ENCODE data around the gene CXCR4.

Gene CXCR4

DNA sequence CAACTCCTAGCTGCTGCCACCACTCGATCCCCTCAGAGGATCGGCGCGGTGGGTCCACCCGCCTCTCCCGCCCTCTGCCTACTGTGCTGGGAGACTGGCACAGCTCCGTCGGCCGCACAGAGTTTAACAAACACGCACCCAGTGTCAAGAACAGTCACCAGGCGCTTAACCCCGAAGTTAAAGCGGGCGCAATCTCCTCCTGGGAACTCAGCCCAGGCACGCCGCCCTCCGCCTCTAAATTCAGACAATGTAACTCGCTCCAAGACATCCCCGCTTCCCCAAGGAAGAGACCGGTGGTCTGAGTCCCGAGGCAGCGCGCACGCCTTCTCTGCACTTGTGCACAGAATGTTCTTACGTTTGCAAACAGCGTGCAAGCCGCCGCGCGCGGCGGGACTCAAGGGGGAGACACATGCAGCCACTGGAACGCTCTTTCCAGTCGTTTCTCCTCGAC is 533 bp downstream of the CXCR4 start:
- Histone ChIP-seq H3K27me3 (ENCODE audit: low read depth, low read length) (peaks cover 62% of the 10 kb centered on the region), H2AFZ (ENCODE audit: low read depth, low read length) (no peak overlapping the region), H3K4me2 (ENCODE audit: low read length) (peak overlapping the region; percentile 97), H3K9ac (ENCODE audit: low read length) (peak overlapping the region; percentile 73), H4K20me1 (ENCODE audit: insufficient read depth, low read length) (peaks cover 15% of the 10 kb centered on the region; the same call in 1 of the 2 replicates), H3K27ac (ENCODE audit: low read length) (peak overlapping the region; percentile 40), H3K4me3 (ENCODE audit: low read length) (peak overlapping the region; percentile 79), H3K79me2 (ENCODE audit: low read length) (peaks cover 27% of the 10 kb centered on the region; the same call in 1 of the 2 replicates), H3K9me3 (ENCODE audit: insufficient read depth, low read length) (no peaks in the 10 kb centered on the region), H3K36me3 (replicated peaks; ENCODE audit: low read depth, low read length) (peaks cover 29% of the 10 kb centered on the region), H3K4me1 (ENCODE audit: low read length) (peaks cover 32% of the 10 kb centered on the region)
- TF ChIP-seq, protein P1, sequence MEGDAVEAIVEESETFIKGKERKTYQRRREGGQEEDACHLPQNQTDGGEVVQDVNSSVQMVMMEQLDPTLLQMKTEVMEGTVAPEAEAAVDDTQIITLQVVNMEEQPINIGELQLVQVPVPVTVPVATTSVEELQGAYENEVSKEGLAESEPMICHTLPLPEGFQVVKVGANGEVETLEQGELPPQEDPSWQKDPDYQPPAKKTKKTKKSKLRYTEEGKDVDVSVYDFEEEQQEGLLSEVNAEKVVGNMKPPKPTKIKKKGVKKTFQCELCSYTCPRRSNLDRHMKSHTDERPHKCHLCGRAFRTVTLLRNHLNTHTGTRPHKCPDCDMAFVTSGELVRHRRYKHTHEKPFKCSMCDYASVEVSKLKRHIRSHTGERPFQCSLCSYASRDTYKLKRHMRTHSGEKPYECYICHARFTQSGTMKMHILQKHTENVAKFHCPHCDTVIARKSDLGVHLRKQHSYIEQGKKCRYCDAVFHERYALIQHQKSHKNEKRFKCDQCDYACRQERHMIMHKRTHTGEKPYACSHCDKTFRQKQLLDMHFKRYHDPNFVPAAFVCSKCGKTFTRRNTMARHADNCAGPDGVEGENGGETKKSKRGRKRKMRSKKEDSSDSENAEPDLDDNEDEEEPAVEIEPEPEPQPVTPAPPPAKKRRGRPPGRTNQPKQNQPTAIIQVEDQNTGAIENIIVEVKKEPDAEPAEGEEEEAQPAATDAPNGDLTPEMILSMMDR (IDR thresholded peaks at IDR 0.05; ENCODE audit: low read depth, low read length), result 0 out of 2 replicates have a peak, but pooled peaks have one; percentile 16
- no peak for TF ChIP-seq EZH2phosphoT487 (IDR thresholded peaks at IDR 0.05; ENCODE audit: low read depth)

DNA sequence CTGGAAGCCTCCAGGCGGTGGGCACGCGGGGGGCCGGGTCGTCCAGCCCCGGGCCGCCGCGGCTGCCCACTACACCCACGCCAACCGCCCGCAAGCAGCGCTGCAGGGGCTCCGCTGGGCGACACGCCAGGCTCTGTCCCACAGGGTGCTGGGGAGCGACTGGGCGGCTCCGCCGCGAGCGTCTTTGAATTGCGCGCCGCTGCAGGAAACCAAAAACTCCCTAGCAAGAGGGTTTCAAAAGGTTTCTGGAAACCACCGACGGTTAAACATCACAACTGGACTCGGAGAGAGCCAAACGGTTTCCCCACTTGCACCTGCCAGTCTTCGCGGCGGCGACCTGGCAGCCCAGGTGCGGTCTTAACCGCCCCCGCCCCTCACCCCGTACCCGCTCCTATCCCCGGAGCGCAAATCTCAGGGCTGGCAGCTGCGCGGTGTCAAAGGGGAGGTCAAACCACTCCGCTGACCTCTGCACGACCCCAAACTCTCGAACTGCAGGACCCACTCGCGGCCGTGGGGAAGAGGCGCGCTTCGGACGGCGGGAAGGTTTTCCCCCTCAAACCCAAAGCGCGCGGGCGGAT is 1.0 kb downstream of the CXCR4 start:
- TF ChIP-seq EZH2phosphoT487 (IDR thresholded peaks at IDR 0.05; ENCODE audit: low read depth), result no peak
- TF ChIP-seq, protein P1 (IDR thresholded peaks at IDR 0.05; ENCODE audit: low read depth, low read length), result no peak
- peaks cover 27% of the 10 kb centered on the region; the same call in 1 of the 2 replicates for H3K79me2 ChIP-seq (ENCODE audit: low read length)
- H3K36me3 ChIP-seq (replicated peaks; ENCODE audit: low read depth, low read length), result peaks cover 29% of the 10 kb centered on the region
- H3K9ac ChIP-seq (ENCODE audit: low read length), result peak overlapping the region; percentile 73
- H3K9me3 ChIP-seq (ENCODE audit: insufficient read depth, low read length), result no peaks in the 10 kb centered on the region
- peaks cover 32% of the 10 kb centered on the region for H3K4me1 ChIP-seq (ENCODE audit: low read length)
- peaks cover 60% of the 10 kb centered on the region for H3K27me3 ChIP-seq (ENCODE audit: low read depth, low read length)
- H2AFZ ChIP-seq (ENCODE audit: low read depth, low read length), result no peak overlapping the region; the same call in 1 of the 2 replicates
- peak overlapping the region; percentile 79 for H3K4me3 ChIP-seq (ENCODE audit: low read length)
- peaks cover 15% of the 10 kb centered on the region; the same call in 1 of the 2 replicates for H4K20me1 ChIP-seq (ENCODE audit: insufficient read depth, low read length)
- peak overlapping the region; percentile 97 for H3K4me2 ChIP-seq (ENCODE audit: low read length)
- H3K27ac ChIP-seq (ENCODE audit: low read length), result peak overlapping the region; percentile 40

DNA sequence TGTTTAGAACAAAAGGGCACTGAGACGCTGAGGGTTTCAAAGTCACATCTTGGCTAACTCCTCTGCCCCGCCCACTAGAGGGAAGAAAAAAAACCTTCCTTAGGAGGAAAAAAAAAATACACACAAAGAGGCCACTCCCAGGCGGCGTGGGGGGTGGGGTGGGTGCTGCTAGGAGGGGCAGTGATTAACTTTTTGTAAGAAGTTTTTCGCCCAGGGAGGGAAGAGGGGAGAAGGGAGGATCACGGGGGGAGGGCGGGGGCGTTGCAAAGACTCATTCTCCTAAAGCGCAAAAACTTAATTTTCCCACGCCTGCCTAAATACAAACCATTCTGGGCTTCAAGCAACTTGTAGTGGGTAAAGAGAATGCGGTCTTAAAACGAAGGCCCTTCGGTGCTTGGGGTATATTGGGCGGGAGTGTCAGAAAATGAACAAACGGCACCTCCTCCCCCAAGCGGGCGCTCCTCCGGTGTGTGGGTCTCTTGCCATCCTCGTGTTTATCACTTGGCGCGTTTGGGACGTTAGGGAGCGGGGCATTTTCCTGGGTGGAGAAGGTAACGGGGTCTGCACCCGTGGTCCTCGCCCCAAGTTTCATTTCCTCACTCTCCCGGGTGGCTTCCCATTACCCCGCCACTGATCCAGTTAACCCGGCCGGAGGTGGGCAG is 1.7 kb downstream of the CXCR4 start:
- Histone ChIP-seq H2AFZ (ENCODE audit: low read depth, low read length) (no peak overlapping the region; the same call in 1 of the 2 replicates), H3K4me3 (ENCODE audit: low read length) (peak overlapping the region; percentile 79), H3K9ac (ENCODE audit: low read length) (peak overlapping the region; percentile 73), H3K4me1 (ENCODE audit: low read length) (peaks cover 32% of the 10 kb centered on the region), H3K27me3 (ENCODE audit: low read depth, low read length) (peaks cover 60% of the 10 kb centered on the region), H3K4me2 (ENCODE audit: low read length) (peak overlapping the region; percentile 97), H3K79me2 (ENCODE audit: low read length) (peaks cover 27% of the 10 kb centered on the region; the same call in 1 of the 2 replicates), H4K20me1 (ENCODE audit: insufficient read depth, low read length) (peaks cover 15% of the 10 kb centered on the region; the same call in 1 of the 2 replicates), H3K9me3 (ENCODE audit: insufficient read depth, low read length) (no peaks in the 10 kb centered on the region), H3K27ac (ENCODE audit: low read length) (peak overlapping the region; percentile 40), H3K36me3 (replicated peaks; ENCODE audit: low read depth, low read length) (peaks cover 29% of the 10 kb centered on the region)
- TF ChIP-seq, protein P1 (IDR thresholded peaks at IDR 0.05; ENCODE audit: low read depth, low read length), result peak; percentile 27
- TF ChIP-seq EZH2phosphoT487 (IDR thresholded peaks at IDR 0.05; ENCODE audit: low read depth), result no peak

DNA sequence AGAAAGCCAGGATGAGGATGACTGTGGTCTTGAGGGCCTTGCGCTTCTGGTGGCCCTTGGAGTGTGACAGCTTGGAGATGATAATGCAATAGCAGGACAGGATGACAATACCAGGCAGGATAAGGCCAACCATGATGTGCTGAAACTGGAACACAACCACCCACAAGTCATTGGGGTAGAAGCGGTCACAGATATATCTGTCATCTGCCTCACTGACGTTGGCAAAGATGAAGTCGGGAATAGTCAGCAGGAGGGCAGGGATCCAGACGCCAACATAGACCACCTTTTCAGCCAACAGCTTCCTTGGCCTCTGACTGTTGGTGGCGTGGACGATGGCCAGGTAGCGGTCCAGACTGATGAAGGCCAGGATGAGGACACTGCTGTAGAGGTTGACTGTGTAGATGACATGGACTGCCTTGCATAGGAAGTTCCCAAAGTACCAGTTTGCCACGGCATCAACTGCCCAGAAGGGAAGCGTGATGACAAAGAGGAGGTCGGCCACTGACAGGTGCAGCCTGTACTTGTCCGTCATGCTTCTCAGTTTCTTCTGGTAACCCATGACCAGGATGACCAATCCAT is 2.7 kb downstream of the CXCR4 start:
- H3K79me2 ChIP-seq (ENCODE audit: low read length), result peaks cover 27% of the 10 kb centered on the region; the same call in 1 of the 2 replicates
- H3K9me3 ChIP-seq (ENCODE audit: insufficient read depth, low read length), result no peaks in the 10 kb centered on the region
- no peak overlapping the region for H2AFZ ChIP-seq (ENCODE audit: low read depth, low read length)
- no peak overlapping the region for H3K4me3 ChIP-seq (ENCODE audit: low read length)
- TF ChIP-seq EZH2phosphoT487 (IDR thresholded peaks at IDR 0.05; ENCODE audit: low read depth), result no peak
- TF ChIP-seq, protein P1 (IDR thresholded peaks at IDR 0.05; ENCODE audit: low read depth, low read length), result no peak
- peaks cover 39% of the 10 kb centered on the region for H3K4me1 ChIP-seq (ENCODE audit: low read length)
- peaks cover 15% of the 10 kb centered on the region; the same call in 1 of the 2 replicates for H4K20me1 ChIP-seq (ENCODE audit: insufficient read depth, low read length)
- H3K27ac ChIP-seq (ENCODE audit: low read length), result no peak overlapping the region
- peaks cover 58% of the 10 kb centered on the region for H3K27me3 ChIP-seq (ENCODE audit: low read depth, low read length)
- peaks cover 29% of the 10 kb centered on the region for H3K36me3 ChIP-seq (replicated peaks; ENCODE audit: low read depth, low read length)
- H3K4me2 ChIP-seq (ENCODE audit: low read length), result peak overlapping the region; percentile 97
- H3K9ac ChIP-seq (ENCODE audit: low read length), result no peak overlapping the region

All from OCI-LY3 (cell line).